ENCODE measurements around the gene SLCO4A1.

DNA sequence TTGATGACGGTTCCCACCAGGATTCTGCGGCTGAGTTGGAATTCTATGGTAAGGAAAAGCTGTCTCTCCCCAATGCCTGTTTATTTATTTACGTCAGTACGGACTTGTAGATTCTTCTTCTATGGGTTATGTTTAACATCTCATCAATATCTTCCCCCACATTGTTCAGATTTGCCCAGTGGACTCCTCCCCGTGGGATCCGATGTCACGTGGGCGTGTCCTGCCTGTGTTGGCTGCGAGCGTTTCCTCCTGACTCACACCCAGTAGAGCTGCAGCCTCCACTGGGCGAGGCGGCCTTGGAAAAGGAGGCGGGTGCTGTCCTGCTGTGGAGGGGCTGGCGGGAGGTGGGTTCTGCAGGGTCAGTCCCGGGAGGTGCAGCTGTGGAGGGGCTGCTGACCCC lies 46.8 kb upstream of the SLCO4A1 start:
- no peak for TF ChIP-seq CTCF (IDR thresholded peaks at IDR 0.05)
- no peak for TF ChIP-seq POLR2A (IDR thresholded peaks at IDR 0.05)
- no peak for TF ChIP-seq EP300 (IDR thresholded peaks at IDR 0.05)

All from ovary (tissue), 3 donors.